Mononuclear cell (primary cell): Measurements from ENCODE around the gene TMEM255B. TPM values are rescaled to one million over a fixed set of nuclear protein-coding genes. Genes with fewer than 3 reads are reported as not detected.

Experiments
- H3K27me3 ChIP-seq: 2 replicates; pipeline ENCODE4 v1.6.0; 2011; ENCODE audit warnings: low read length, control low read depth; ENCODE audit not compliant: insufficient read depth
- H3K4me1 ChIP-seq: 2 replicates; pipeline ENCODE4 v1.5.1; 2011; ENCODE audit warnings: mild to moderate bottlenecking, low read length, control low read depth; ENCODE audit not compliant: insufficient read depth
- H3K4me3 ChIP-seq: 2 replicates; pipeline ENCODE4 v1.5.1; 2011; ENCODE audit warnings: mild to moderate bottlenecking, low read length, moderate library complexity
- H3K9me3 ChIP-seq: 2 replicates; pipeline ENCODE4 v1.5.1; 2011; ENCODE audit warnings: low read depth, mild to moderate bottlenecking, control low read depth, low read length
- total RNA-seq: library from RNA; depleted of rRNA; stranded (reverse); fragments of >200 nt; gene quantifications from one replicate; pipeline ENCODE4 v1.2.3, GENCODE V29; 2012

Gene TMEM255B
- total RNA-seq, 1 donor: 0.84 TPM

DNA sequence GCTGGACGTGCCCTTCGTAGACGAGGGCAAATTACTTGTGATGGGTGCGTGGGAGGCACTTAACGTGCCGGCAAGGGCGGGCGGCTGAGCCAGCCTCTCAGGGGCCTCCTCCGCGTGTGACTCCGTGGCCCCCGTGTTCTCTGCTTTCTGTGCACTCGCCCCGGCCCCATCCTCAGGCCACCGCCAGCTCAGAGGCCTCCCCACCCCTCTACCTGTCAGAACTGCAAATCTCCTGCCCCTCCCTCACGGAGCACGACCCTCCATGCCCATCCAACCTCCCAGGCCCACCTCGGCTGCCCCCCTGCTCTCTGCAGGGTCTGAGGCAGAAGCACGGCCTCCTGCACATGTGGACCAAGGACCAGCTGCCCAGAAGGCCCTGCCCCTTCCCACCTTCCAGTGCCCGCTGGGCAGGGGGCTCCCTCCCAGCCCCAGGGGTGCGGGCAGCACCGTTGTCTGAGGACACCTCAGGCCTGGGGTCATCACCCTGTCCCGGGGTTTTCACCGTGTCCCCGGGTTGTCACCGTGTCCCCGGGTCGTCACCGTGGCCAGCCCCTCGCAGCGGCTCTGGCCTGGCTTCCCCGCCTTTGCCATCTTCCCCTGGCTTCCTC lies 44.5 kb downstream of the TMEM255B start:
- H3K27me3 ChIP-seq: no peaks in the 10 kb centered on the region

DNA sequence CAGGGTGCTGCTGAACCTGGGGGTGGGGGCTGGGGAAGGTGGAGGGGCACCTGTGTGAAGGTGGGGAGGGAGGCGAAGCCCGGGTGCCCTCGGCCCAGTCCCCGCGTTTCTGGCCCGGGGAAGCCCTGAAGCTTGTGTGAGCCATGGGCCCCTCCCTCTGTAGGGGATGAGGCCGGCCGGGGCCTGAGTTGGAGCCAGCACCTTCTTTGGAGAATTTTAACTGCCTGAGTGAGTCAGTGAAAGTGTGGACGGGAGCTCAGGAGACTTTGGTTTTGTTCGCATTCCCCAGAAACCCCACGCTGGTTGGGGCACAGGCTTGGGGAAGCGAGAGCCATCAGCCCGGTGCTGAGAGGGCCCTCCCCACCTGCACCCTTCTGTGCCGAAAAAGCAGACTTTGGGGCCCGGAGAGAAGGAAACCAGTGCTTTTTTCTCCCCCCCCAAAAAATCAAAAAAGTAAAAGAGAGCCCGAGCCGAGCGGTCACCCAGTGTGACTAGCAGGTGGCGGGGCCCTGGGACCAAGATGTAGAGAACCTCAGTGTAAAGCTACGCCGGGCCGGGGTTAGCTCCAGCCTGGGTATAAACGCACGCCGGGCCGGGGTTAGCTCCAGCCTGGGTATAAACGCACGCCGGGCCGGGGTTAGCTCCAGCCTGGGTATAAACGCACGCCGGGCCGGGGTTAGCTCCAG lies 45.1 kb downstream of the TMEM255B start:
- Histone ChIP-seq H3K4me3 (no peak overlapping the region), H3K27me3 (no peaks in the 10 kb centered on the region), H3K4me1 (no peaks in the 10 kb centered on the region), H3K9me3 (peaks cover 9% of the 10 kb centered on the region)

More for the DNA sequence above, 44.5 kb downstream of the TMEM255B start:
- Histone ChIP-seq H3K4me3 (no peak overlapping the region), H3K9me3 (peaks cover 6% of the 10 kb centered on the region), H3K4me1 (no peaks in the 10 kb centered on the region)

DNA sequence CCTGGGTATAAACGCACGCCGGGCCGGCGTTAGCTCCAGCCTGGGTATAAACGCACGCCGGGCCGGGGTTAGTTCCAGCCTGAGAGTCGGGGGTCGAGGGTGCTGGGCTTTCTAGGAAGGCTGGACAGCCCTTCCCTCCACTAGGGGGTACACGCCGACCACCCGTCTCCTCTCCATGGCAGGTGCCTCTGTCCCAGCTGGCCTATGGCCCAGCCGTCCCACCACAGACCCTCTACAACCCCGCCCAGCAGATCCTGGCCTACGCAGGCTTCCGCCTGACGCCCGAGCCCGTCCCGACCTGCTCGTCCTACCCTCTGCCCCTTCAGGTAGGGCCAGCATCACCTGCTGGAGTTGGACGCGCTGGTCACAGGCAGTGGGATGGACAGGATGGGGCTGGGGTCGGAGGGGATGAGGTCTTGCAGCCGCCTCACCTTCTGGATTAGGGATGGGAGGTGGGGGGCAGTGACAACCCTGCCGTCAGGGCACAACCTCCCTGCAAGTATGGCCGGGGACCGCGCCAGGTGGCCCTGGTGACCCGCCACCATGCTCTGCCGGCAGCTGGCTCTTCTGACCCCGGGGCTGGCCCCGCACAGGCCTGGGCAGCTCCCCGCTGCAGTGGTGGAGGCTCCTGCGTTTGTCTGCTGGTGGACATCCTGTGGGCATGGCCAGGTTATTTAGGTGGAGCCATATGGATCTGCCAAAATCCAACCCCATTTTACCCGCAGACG lies 45.8 kb downstream of the TMEM255B start:
- Histone ChIP-seq H3K27me3 (no peaks in the 10 kb centered on the region), H3K4me3 (no peak overlapping the region), H3K4me1 (no peaks in the 10 kb centered on the region), H3K9me3 (peaks cover 9% of the 10 kb centered on the region)

DNA sequence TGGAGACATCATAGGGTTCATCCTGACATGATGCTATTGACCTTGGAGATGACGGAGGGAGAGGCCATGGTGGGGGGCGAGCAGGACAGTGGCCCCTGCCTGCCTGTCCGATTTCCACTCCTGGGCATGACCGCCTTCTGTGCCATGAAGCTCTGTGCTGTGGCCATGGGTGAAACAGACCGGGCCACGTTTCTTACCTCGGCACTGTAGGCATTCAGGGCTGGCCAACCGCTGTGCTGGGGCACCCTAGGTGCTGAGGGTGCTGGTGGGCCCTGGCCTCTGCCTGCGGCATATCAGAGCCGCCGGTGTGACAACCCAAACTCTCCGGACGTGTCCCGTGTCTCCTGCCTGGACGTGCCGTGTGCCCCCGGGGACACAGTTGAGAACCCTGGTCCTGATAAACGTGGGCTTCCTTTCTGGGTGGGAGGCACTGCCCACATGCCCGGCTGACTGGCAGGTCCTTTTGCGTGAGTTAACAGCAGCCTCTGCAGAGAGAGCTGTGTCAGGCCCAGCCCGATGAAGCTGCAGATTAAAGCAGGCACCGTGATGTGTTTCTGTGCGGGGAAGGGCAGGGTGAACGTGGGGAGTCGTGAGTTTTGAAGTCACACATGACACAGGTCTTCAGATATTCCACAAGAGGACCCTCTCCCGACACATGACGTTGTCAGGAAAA lies 46.5 kb downstream of the TMEM255B start:
- Histone ChIP-seq H3K27me3 (no peaks in the 10 kb centered on the region), H3K4me3 (no peak overlapping the region), H3K9me3 (peaks cover 9% of the 10 kb centered on the region), H3K4me1 (no peaks in the 10 kb centered on the region)

DNA sequence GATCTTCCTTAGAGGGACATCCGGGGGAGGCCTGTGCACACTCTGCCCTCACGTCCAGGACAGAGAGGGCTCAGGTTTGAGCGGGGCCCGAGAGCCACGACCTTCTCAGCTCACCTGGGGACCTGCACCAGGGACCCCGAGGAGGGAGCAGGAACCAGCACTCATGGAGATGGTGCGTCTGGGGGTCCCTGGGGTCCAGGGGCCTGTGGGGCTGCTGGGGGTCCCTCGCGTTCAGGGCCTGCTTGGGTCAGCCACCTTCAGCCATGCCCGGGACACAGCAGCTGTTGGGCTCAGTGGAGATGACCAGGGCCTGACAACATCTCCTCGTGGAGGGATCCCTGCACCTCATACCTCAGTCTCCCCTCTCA lies 47.1 kb downstream of the TMEM255B start:
- peaks cover 9% of the 10 kb centered on the region for H3K9me3 ChIP-seq
- H3K4me3 ChIP-seq: no peak overlapping the region
- H3K4me1 ChIP-seq: no peaks in the 10 kb centered on the region
- no peaks in the 10 kb centered on the region for H3K27me3 ChIP-seq

DNA sequence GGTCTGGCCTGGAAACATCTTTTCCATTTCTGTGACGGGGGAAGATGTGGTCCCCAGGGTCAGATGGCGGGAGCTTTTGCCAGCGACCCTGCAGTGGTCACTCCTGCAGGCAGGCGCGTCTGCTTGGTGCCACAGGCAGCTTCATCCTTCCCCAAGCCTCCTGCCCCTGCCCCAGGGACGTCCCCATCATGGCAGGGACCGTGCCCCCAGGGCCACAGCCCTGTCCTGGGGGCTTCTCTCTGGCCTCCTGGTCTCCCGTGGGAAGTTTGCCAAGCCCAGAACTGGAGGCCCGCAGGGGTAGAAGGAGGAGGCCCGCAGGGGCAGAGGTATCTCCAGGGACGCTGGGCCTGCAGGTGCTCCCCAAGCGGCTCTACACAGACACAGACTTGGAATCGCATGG lies 47.5 kb downstream of the TMEM255B start:
- H3K9me3 ChIP-seq: peaks cover 9% of the 10 kb centered on the region
- H3K4me3 ChIP-seq: no peak overlapping the region
- H3K4me1 ChIP-seq: no peaks in the 10 kb centered on the region
- no peaks in the 10 kb centered on the region for H3K27me3 ChIP-seq

DNA sequence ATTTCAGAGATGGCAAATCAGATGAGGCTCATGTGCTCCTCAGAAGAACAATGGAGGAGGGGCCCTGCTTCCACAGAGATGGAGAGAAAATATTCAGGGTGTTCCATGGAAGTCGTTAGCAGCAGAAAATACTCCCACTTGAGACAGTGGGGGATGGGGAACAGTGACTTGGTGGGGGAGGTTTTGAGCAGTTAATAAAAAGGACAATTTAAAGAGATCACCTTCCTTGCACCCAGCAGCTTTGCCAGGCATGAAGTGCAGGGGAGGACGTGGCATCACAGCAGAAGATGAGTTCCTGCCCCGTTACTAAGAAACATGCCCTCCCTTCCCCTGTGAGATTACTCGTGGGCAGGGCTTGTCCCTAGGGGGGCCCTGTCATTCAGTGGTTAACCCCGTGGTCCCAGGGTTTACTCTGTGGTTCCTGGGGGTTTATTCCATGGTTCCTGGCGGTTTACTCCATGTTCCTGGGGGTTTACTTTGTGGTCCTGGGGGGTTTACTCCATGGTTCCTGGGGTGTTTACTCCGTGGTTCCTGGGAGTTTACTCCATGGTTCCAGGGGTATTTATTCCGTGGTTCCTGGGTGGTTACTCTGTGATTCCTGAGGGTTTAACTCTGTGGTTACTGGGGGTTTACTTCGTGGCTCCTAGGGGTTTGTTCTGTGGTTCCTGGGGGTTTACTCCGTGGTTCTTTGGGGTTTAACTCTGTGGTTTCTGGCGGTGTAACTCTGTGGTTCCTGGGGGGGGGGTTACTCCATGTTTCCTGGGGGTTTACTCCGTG lies 49.2 kb downstream of the TMEM255B start:
- H3K4me3 ChIP-seq: no peak overlapping the region
- H3K9me3 ChIP-seq: peaks cover 9% of the 10 kb centered on the region
- H3K27me3 ChIP-seq: no peaks in the 10 kb centered on the region
- no peaks in the 10 kb centered on the region for H3K4me1 ChIP-seq

DNA sequence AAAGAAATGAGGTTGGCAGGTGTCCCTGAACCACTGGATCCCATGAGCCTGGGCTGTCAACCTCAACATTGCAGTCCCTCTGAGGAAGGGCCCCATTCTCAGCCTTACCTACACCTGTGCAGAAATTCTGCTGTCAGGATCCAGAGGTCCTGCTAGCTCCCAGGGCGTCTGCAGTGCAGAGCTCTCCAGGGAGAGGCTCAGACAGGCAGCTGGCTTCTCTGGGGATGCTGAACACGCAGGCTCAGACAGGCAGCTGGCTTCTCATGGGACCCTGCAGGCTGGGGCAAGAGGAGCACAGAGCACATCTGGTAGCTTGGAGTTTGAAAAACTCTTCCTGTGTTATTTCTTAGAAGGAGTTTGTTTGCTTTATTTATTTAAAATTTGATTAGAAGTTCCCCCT lies 50.9 kb downstream of the TMEM255B start:
- H3K9me3 ChIP-seq: peaks cover 9% of the 10 kb centered on the region
- H3K27me3 ChIP-seq: no peaks in the 10 kb centered on the region
- no peaks in the 10 kb centered on the region for H3K4me1 ChIP-seq
- H3K4me3 ChIP-seq: no peak overlapping the region

DNA sequence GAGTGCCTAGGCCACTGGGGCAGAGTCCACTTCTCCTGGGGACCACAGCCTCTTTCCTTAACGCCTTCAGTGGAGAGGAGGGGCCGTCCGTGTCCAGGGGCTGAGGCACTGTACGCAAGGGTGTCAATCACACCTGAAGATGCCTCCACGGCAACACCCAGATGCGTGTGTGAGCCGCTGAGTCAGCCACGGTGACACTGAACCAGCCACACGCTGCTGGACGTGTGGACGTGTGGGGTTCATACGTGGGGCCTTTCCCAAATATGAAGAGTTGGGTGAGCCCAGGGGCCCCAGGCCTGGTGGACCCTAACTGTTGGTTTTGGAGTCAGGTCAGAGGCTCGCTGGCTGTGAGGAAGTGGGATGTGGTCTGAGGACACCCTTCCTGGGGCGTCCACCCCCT lies 51.6 kb downstream of the TMEM255B start:
- peaks cover 9% of the 10 kb centered on the region for H3K9me3 ChIP-seq
- H3K4me3 ChIP-seq: no peak overlapping the region
- no peaks in the 10 kb centered on the region for H3K4me1 ChIP-seq
- no peaks in the 10 kb centered on the region for H3K27me3 ChIP-seq

DNA sequence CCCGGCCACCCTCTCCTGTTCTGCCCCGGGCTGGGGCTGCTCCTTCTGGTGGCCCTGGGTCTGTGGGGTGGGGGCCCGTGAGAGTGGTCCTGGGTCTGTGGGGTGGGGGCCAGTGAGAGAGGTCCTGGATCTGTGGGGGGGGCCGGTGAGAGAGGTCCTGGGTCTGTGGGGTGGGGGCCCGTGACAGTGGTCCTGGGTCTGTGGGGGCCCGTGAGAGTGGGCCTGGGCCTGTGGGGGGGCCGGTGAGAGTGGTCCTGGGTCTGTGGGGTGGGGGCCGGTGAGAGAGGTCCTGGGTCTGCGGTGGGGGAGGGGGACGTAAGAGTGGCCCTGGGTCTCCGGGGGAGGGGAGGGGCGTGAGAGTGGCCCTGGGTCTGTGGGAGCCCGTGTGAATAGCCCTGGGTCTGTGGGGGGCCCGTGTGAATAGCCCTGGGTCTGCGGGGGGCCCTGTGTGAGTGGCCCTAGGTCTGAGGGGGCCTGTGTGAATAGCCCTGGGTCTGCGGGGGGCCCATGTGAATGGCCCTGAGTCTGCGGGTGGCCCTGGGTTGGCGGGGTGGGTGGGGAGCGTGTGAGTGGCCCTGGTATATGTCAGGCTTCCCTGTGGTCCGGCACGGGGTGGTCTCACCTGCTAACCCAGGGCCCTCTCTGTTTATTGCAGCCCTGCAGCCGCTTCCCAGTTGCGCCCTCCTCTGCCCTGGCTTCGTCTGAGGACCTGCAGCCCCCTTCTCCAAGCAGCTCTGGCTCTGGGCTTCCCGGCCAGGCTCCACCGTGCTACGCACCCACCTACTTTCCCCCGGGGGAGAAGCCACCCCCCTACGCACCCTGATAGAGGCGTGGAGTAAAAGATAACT lies 52.3 kb downstream of the TMEM255B start:
- H3K9me3 ChIP-seq: peaks cover 9% of the 10 kb centered on the region
- H3K4me3 ChIP-seq: no peak overlapping the region
- peaks cover 6% of the 10 kb centered on the region for H3K4me1 ChIP-seq
- H3K27me3 ChIP-seq: no peaks in the 10 kb centered on the region

DNA sequence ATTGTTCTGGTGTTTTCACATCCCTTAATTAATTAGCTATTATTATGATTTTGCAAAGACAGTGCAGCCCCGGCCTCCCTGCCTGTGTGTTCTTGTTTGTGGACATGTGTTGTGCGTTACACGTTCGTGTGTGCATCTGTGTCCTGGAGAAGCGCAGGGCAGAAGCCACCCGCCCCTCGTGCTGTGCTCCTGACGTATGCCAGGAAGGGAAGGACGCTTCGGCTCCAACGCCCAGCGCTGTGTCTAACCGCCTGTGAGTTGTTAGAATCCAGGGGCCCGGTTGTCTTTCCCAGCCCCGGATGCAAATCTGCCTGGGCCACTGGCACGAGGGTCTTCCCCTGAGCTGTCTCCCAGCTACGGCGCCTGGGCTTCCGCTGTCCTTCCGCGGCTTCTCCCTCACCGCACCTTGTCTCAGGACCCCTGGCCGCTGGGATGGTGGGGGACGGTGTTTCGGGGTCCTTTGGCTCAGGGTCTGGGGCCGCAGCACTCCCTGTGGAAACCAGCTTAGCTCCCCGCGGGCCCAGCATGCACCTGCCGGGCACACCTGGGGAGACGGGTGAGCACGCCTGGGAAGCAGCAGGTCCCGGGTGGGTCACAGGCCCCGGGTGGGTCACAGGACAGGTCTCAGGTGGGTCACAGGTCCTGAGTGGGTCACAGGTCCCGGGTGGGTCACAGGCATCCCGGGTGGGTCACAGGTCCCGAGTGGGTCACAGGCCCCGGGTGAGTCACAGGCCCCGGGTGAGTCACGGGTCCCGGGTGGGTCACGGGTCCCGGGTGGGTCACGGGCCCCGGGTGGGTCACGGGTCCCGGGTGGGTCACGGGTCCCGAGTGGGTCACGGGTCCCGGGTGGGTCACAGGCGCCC lies 53.4 kb downstream of the TMEM255B start:
- no peaks in the 10 kb centered on the region for H3K27me3 ChIP-seq
- H3K4me3 ChIP-seq: no peak overlapping the region
- H3K9me3 ChIP-seq: peaks cover 9% of the 10 kb centered on the region
- H3K4me1 ChIP-seq: peaks cover 12% of the 10 kb centered on the region

DNA sequence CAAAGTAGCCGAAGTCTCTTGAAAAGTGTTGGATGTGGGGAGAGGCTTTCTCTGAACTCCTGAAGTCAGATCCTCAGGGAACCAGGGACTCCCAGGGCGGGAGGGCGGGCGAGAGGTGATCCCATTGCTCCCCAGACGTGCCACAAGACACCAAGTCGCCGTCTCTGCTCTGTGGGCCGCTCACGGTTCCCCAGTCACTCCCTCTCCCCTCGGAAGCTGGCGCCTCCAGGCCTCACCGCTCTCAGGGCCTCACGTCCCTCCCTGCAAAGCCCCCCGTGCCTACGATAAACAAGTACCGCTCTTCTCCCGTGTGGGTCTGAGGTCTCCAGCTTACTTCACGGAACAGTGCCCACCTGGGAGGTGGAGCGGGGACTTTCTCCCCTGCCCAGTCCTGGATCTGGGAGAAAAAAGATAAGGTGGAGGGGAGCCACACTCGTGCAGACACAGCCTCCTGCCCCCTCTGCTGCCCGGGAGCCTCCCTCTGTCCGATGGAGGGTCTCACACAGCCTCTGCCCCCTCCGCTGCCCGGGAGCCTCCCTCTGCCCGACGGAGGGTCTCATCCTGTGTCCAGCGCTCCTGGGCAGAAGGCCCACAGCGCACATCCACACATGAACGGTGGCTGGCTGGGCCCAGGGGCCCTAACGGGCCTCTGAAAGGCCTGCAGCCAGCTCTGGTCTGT lies 54.2 kb downstream of the TMEM255B start:
- Histone ChIP-seq H3K9me3 (peaks cover 5% of the 10 kb centered on the region), H3K4me1 (peaks cover 12% of the 10 kb centered on the region), H3K4me3 (no peak overlapping the region), H3K27me3 (no peaks in the 10 kb centered on the region)
